ENCODE data around the gene ABHD3.

DNA sequence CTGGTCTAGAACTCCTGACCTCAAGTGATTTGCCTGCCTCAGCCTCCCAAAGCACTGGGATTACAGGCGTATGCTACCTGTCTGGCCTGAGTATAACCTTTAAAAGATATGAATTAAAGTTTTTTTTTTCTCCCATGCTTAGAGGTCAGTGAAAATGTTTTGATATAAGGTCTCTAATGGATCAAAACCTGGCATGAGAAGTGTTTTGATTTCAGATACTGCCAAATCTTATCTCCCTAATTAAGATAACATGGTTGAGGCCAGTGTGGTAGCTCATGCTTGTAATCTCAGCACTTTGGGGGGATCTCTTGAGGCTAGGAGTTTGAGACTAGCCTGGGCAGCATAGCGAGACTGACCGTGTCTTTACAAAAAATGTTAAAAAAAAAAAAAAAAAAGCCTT lies 51.2 kb downstream of the ABHD3 start:
- no peak for TF ChIP-seq CTCF (IDR thresholded peaks at IDR 0.05)
- TF ChIP-seq POLR2A (IDR thresholded peaks at IDR 0.05) = no peak

All from vagina (tissue), 2 donors.